GM23338 (cell line): ENCODE measurements around the gene GALNT13. TPM values are rescaled to one million over a fixed set of nuclear protein-coding genes. Genes with fewer than 3 reads are reported as not detected.

Source experiments
- ATAC-seq: fragments of 200-7000 bp; cut with Tn5 transposase; 3 replicates; pipeline ENCODE4 v1.9.1; 2020
- DNase-seq: peaks from one replicate; pipeline ENCODE4 v3.0.0-alpha.2; 2015; ENCODE audit warnings: low spot score
- H2AFZ ChIP-seq: fragments of 200-600 bp; sonication (generic); 2 replicates; pipeline ENCODE4 v1.8.0; 2016; ENCODE audit warnings: antibody characterized with exemption, mild to moderate bottlenecking, moderate library complexity
- H3F3A ChIP-seq: fragments of 200-600 bp; sonication (generic); replicated peaks from 2 replicates; pipeline ENCODE4 v1.8.0; 2017; ENCODE audit warnings: antibody characterized with exemption, mixed run types, low read depth
- H3K27ac ChIP-seq: fragments of 200-600 bp; sonication (generic); 2 replicates; pipeline ENCODE4 v1.6.1; 2016; ENCODE audit warnings: low read depth
- H3K27me3 ChIP-seq: fragments of 200-600 bp; sonication (generic); 2 replicates; pipeline ENCODE4 v1.8.0; 2016; ENCODE audit warnings: mild to moderate bottlenecking, mixed run types, moderate library complexity; ENCODE audit not compliant: insufficient read depth
- H3K36me3 ChIP-seq: fragments of 200-600 bp; sonication (generic); 2 replicates; pipeline ENCODE4 v1.8.0; 2016; ENCODE audit warnings: mild to moderate bottlenecking; ENCODE audit not compliant: insufficient read depth
- H3K4me1 ChIP-seq: fragments of 200-600 bp; sonication (generic); 2 replicates; pipeline ENCODE4 v1.8.0; 2016; ENCODE audit warnings: mild to moderate bottlenecking, moderate library complexity; ENCODE audit not compliant: insufficient read depth
- H3K4me2 ChIP-seq: fragments of 200-600 bp; sonication (generic); 2 replicates; pipeline ENCODE4 v1.7.1; 2017; ENCODE audit warnings: mixed run types
- H3K4me3 ChIP-seq: fragments of 200-600 bp; sonication (generic); 2 replicates; pipeline ENCODE4 v1.6.1; 2016; ENCODE audit warnings: mixed run types
- H3K79me2 ChIP-seq: fragments of 200-600 bp; sonication (generic); replicated peaks from 2 replicates; pipeline ENCODE4 v1.8.0; 2017; ENCODE audit warnings: mild to moderate bottlenecking; ENCODE audit not compliant: insufficient read depth
- H3K9me2 ChIP-seq: fragments of 200-600 bp; sonication (generic); 2 replicates; pipeline ENCODE4 v1.8.0; 2017; ENCODE audit not compliant: insufficient read depth
- H4K20me1 ChIP-seq: fragments of 200-600 bp; sonication (generic); replicated peaks from 2 replicates; pipeline ENCODE4 v1.8.0; 2017; ENCODE audit warnings: mild to moderate bottlenecking; ENCODE audit not compliant: insufficient read depth
- H3K27ac Mint-ChIP-seq: 2 replicates; pipeline ENCODE4 v1.8.0; 2020; ENCODE audit warnings: inconsistent platforms, mild to moderate bottlenecking, moderate library complexity, mixed read lengths
- H3K27me3 Mint-ChIP-seq: 3 replicates; pipeline ENCODE4 v1.8.0; 2022; ENCODE audit warnings: low read depth, mild to moderate bottlenecking, moderate library complexity, mixed read lengths, inconsistent platforms; ENCODE audit not compliant: insufficient read depth, poor library complexity
- H3K36me3 Mint-ChIP-seq: 3 replicates; pipeline ENCODE4 v1.8.0; 2021; ENCODE audit warnings: low read depth, mild to moderate bottlenecking, inconsistent platforms, moderate library complexity, mixed read lengths
- H3K4me1 Mint-ChIP-seq: 3 replicates; pipeline ENCODE4 v1.8.0; 2020; ENCODE audit warnings: mild to moderate bottlenecking, inconsistent platforms, mixed read lengths
- H3K4me3 Mint-ChIP-seq: 3 replicates; pipeline ENCODE4 v1.8.0; 2021; ENCODE audit warnings: moderate library complexity, mild to moderate bottlenecking, inconsistent platforms, mixed read lengths
- H3K9me3 Mint-ChIP-seq: 3 replicates; pipeline ENCODE4 v1.8.0; 2020; ENCODE audit warnings: moderate library complexity, mild to moderate bottlenecking, inconsistent platforms, mixed read lengths
- CREB1 ChIP-seq: fragments of 250-450 bp; sonication (Bioruptor Pico); IDR thresholded peaks from 2 replicates; pipeline ENCODE4 v1.5.0; 2020; ENCODE audit warnings: low read depth, mild to moderate bottlenecking, moderate library complexity
- ETS1 ChIP-seq: IDR thresholded peaks from 2 replicates; pipeline ENCODE4 v1.6.1; 2016; ENCODE audit warnings: antibody characterized with exemption
- EZH2 ChIP-seq: fragments of 200-600 bp; sonication (generic); IDR thresholded peaks from one replicate; pipeline ENCODE4 v1.8.0; 2017; ENCODE audit warnings: antibody characterized with exemption, mild to moderate bottlenecking, low read depth; ENCODE audit not compliant: unreplicated experiment
- EZH2phosphoT487 ChIP-seq: fragments of 200-600 bp; sonication (generic); IDR thresholded peaks from one replicate; pipeline ENCODE4 v1.8.1; 2018; ENCODE audit warnings: antibody characterized with exemption; ENCODE audit not compliant: unreplicated experiment
- JUNB ChIP-seq: IDR thresholded peaks from one replicate; pipeline ENCODE4 v1.6.1; 2016; ENCODE audit warnings: antibody characterized with exemption; ENCODE audit not compliant: unreplicated experiment
- NANOG ChIP-seq: IDR thresholded peaks from 2 replicates; pipeline ENCODE4 v1.6.1; 2016; ENCODE audit warnings: antibody characterized with exemption, borderline replicate concordance
- POLR2AphosphoS5 ChIP-seq: IDR thresholded peaks from 2 replicates; pipeline ENCODE4 v1.6.1; 2016; ENCODE audit warnings: antibody characterized with exemption, low read depth
- STAT1 ChIP-seq: IDR thresholded peaks from one replicate; pipeline ENCODE4 v1.6.1; 2016; ENCODE audit warnings: antibody characterized with exemption; ENCODE audit not compliant: unreplicated experiment
- ZNF114 ChIP-seq: fragments of 250-450 bp; sonication (Bioruptor Pico); IDR thresholded peaks from 2 replicates; pipeline ENCODE4 v1.5.0; 2020; ENCODE audit warnings: mild to moderate bottlenecking, moderate library complexity
- ZNF331 ChIP-seq: fragments of 250-450 bp; sonication (Bioruptor Pico); IDR thresholded peaks from 2 replicates; pipeline ENCODE4 v1.5.0; 2020; ENCODE audit warnings: low read depth, mild to moderate bottlenecking, moderate library complexity
- ZNF462 ChIP-seq: fragments of 250-450 bp; sonication (Bioruptor Pico); IDR thresholded peaks from 2 replicates; pipeline ENCODE4 v1.5.0; 2020; ENCODE audit warnings: mild to moderate bottlenecking, moderate library complexity
- polyA plus RNA-seq: library from polyadenylated mRNA; unstranded; fragments of >200 nt; fragmentation: Nextera tagmentation; extraction: Ambion mirVana; gene quantifications from 2 replicates; pipeline ENCODE4 v1.2.1, GENCODE V29; 2016
- total RNA-seq: library from RNA; depleted of rRNA; stranded (reverse); fragments of >200 nt; shearing (Covaris generic); gene quantifications from 2 replicates; pipeline ENCODE4 v1.2.3, GENCODE V29; 2014
- TF ChIP-seq, protein P1 (sequence below), 2 experiments: fragments of 200-600 bp in 1 of 2; sonication (generic) in 1 of 2; conservative IDR thresholded peaks; 2 replicates each; pipeline versions ENCODE4 v1.5.1 to v1.6.1; 2016 to 2017; ENCODE audit warnings: antibody characterized with exemption in 2 of 2, low read depth in 2 of 2, mild to moderate bottlenecking in 2 of 2, moderate library complexity in 1 of 2
- TF ChIP-seq, protein P2 (sequence below): IDR thresholded peaks from one replicate; pipeline ENCODE4 v1.6.1; 2018; ENCODE audit warnings: antibody characterized with exemption; ENCODE audit not compliant: unreplicated experiment

The GALNT13 gene
- total and polyA plus RNA-seq, 2 experiments from 2014 or later = 3.5 to 5.2 TPM

- Mint-ChIP-seq H3K27me3 (no peaks in the 10 kb centered on the region), H3K4me1 (no peaks in the 10 kb centered on the region), H3K27ac (no peak overlapping the region), H3K9me3 (no peaks in the 10 kb centered on the region), H3K36me3 (no peaks in the 10 kb centered on the region), H3K4me3 (no peak overlapping the region)
- TF ChIP-seq, protein P1, sequence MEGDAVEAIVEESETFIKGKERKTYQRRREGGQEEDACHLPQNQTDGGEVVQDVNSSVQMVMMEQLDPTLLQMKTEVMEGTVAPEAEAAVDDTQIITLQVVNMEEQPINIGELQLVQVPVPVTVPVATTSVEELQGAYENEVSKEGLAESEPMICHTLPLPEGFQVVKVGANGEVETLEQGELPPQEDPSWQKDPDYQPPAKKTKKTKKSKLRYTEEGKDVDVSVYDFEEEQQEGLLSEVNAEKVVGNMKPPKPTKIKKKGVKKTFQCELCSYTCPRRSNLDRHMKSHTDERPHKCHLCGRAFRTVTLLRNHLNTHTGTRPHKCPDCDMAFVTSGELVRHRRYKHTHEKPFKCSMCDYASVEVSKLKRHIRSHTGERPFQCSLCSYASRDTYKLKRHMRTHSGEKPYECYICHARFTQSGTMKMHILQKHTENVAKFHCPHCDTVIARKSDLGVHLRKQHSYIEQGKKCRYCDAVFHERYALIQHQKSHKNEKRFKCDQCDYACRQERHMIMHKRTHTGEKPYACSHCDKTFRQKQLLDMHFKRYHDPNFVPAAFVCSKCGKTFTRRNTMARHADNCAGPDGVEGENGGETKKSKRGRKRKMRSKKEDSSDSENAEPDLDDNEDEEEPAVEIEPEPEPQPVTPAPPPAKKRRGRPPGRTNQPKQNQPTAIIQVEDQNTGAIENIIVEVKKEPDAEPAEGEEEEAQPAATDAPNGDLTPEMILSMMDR (conservative IDR thresholded peaks at IDR 0.05; ENCODE audit: low read depth in 2 of 2) = no peak
- no peak for TF ChIP-seq EZH2phosphoT487
- TF ChIP-seq ZNF462 (CRISPR knock-in tag) = no peak
- no peak for TF ChIP-seq ZNF114 (CRISPR knock-in tag)
- TF ChIP-seq CREB1 (CRISPR knock-in tag) = no peak
- no peak for TF ChIP-seq STAT1
- TF ChIP-seq NANOG = no peak
- no peak for TF ChIP-seq ZNF331 (CRISPR knock-in tag)
- TF ChIP-seq JUNB = no peak
- no peak for TF ChIP-seq ETS1
- TF ChIP-seq POLR2AphosphoS5 = no peak
- TF ChIP-seq EZH2 = no peak
- TF ChIP-seq, protein P2, sequence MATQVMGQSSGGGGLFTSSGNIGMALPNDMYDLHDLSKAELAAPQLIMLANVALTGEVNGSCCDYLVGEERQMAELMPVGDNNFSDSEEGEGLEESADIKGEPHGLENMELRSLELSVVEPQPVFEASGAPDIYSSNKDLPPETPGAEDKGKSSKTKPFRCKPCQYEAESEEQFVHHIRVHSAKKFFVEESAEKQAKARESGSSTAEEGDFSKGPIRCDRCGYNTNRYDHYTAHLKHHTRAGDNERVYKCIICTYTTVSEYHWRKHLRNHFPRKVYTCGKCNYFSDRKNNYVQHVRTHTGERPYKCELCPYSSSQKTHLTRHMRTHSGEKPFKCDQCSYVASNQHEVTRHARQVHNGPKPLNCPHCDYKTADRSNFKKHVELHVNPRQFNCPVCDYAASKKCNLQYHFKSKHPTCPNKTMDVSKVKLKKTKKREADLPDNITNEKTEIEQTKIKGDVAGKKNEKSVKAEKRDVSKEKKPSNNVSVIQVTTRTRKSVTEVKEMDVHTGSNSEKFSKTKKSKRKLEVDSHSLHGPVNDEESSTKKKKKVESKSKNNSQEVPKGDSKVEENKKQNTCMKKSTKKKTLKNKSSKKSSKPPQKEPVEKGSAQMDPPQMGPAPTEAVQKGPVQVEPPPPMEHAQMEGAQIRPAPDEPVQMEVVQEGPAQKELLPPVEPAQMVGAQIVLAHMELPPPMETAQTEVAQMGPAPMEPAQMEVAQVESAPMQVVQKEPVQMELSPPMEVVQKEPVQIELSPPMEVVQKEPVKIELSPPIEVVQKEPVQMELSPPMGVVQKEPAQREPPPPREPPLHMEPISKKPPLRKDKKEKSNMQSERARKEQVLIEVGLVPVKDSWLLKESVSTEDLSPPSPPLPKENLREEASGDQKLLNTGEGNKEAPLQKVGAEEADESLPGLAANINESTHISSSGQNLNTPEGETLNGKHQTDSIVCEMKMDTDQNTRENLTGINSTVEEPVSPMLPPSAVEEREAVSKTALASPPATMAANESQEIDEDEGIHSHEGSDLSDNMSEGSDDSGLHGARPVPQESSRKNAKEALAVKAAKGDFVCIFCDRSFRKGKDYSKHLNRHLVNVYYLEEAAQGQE = no peak
- no peaks in the 10 kb centered on the region for H3K4me1 ChIP-seq
- DNase-seq (no peak), ATAC-seq (no peak)
- no peak overlapping the region for H3K27ac ChIP-seq
- no peaks in the 10 kb centered on the region for H3K9me2 ChIP-seq
- no peaks in the 10 kb centered on the region for H4K20me1 ChIP-seq
- H2AFZ ChIP-seq = no peak overlapping the region
- H3K79me2 ChIP-seq = no peaks in the 10 kb centered on the region
- no peaks in the 10 kb centered on the region for H3K27me3 ChIP-seq
- H3F3A ChIP-seq = no peaks in the 10 kb centered on the region
- no peak overlapping the region for H3K4me2 ChIP-seq
- no peak overlapping the region for H3K4me3 ChIP-seq
- H3K36me3 ChIP-seq = no peaks in the 10 kb centered on the region
These were observed 396.3 kb downstream of the GALNT13 start for GRCh38 chr2:154267983-154268382.
